Adrenal gland (tissue), 12 donors: ENCODE data around the gene IL11. TPM values are rescaled to one million over a fixed set of nuclear protein-coding genes. Genes with fewer than 3 reads are reported as not detected.
"Not testable (repeated sequence)": the region's sequence is repeated elsewhere in the genome, so short reads cannot be mapped to it uniquely, and the experiment has no call there.

Experiments
- DNase-seq, 7 donors: peaks; one replicate each; pipeline ENCODE4 v3.0.0-alpha.2; 2019 to 2020
- H3K27ac ChIP-seq, 5 donors: fragments of 200-600 bp; sonication (generic) in 4 of 5; 1 replicate in 3 of 5; 2 replicates in 2 of 5; pipeline versions ENCODE4 v1.5.1 to v1.8.0; 2016 to 2020; ENCODE audit warnings: mild to moderate bottlenecking in 1 of 5
- H3K27me3 ChIP-seq: fragments of 200-600 bp; 2 replicates; pipeline ENCODE4 v1.8.0; 2021
- H3K36me3 ChIP-seq, 2 donors: fragments of 200-600 bp; replicated peaks in 1 of 2; 1 replicate in 1 of 2; 2 replicates in 1 of 2; pipeline versions ENCODE4 v1.5.1 to v1.8.0; 2018 to 2022
- H3K4me1 ChIP-seq, 2 donors: fragments of 200-600 bp; replicated peaks in 1 of 2; 1 replicate in 1 of 2; 2 replicates in 1 of 2; pipeline versions ENCODE4 v1.5.1 to v1.8.0; 2018 to 2021
- H3K4me3 ChIP-seq, 4 donors: fragments of 200-600 bp; sonication (generic) in 3 of 4; one replicate each; pipeline ENCODE4 v1.5.1; 2016 to 2018
- H3K9me3 ChIP-seq, 3 donors: fragments of 200-600 bp; sonication (generic) in 1 of 3; replicated peaks in 1 of 3; 1 replicate in 2 of 3; 2 replicates in 1 of 3; pipeline versions ENCODE4 v1.5.1 to v1.8.0; 2016 to 2021
- POLR2A ChIP-seq, 2 donors: fragments of 450-650 bp; IDR thresholded peaks; one replicate each; pipeline ENCODE4 v1.6.1; 2017; ENCODE audit warnings: antibody characterized with exemption in 2 of 2, mild to moderate bottlenecking in 2 of 2, moderate library complexity in 1 of 2
- WGBS, 4 donors: extraction: QIAGEN DNeasy Blood & Tissue Kit in 2 of 4; methylation state at CpG; one replicate each; pipeline versions ENCODE4 v1.1.5 to v1.1.7; 2013 to 2017; 5-methylcytosine and 5-hydroxymethylcytosine counted together
- intact Hi-C, 2 donors: fragments of 100-400 bp; cut with DNase I; formaldehyde crosslinking; loops; one replicate each; pipeline versions ENCODE4 v1.14.1 to v1.15.0; 2022 to 2023
- polyA plus RNA-seq, 3 donors: library from polyadenylated mRNA; stranded (reverse); fragments of 200-250 nt in 2 of 3; fragments of 350-450 nt in 1 of 3; fragmentation: Illumina TruSeq in 1 of 3; extraction: RNeasy Lipid Tissue Mini Kit (QIAGEN cat#74804) in 1 of 3; gene quantifications; one replicate each; pipeline ENCODE4 v1.2.3, GENCODE V29; 2013 to 2014
- total RNA-seq, 9 donors: library from RNA; depleted of rRNA in 4 of 9; stranded (reverse); fragments of >200 nt in 4 of 9; fragments of 120-200 nt in 1 of 9; fragmentation: NEBNext Ultra II Directional in 1 of 9; extraction: Animal tissue kit (Norgen Biotek cat#: 25700) in 1 of 9; gene quantifications; one replicate each; pipeline versions ENCODE4 v1.1.0 to v1.2.4, GENCODE V29; 2013 to 2023
- TF ChIP-seq, protein P1 (sequence below), 6 experiments: fragments of 450-650 bp in 4 of 6; fragments of 200-600 bp in 2 of 6; sonication (generic) in 1 of 6; IDR thresholded peaks; 1 replicate in 5 of 6; 2 replicates in 1 of 6; pipeline versions ENCODE4 v1.5.1 to v1.8.0; 2016 to 2021; ENCODE audit warnings: antibody characterized with exemption in 6 of 6, mild to moderate bottlenecking in 2 of 6, moderate library complexity in 1 of 6
- donor health status: healthy with polysubstance abuse.
- donor health status: Bipolar disorder and iron deficiency.
- donor health status: DM: yes; HTN: yes; CAD: no.
- donor health status: DM: no; HTN: no; CAD: no.
- donor health status: DM: no; HTN: no; CAD: no.
- donor health status: DM: yes; HTN: yes; CAD: no.

The IL11 gene
- total and polyA plus RNA-seq, 12 donors, result 0.17 to 1.1 (median 0.26) TPM; not detected in 8

DNA sequence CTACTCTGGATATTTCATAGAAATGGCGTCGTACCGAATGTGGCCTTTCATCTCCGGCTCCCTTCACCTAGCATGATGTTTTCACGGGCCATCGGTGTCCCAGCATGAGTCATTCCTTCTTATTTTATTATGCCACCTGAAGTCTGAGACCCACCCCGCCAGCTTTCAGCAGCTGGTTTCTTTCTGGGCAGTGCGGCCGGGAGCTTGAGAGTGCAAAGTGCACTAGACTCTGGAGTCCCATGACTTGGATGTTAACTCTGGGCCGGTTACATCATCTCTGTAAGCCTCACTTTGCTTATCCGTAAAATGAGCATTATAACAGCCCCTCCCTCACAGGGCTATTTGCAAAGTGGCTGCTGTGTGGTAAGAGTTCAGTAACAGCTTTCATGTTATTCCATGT, 36.4 kb downstream of the IL11 start:
- peaks cover 3% of the 10 kb centered on the region for H3K27me3 ChIP-seq
- no peaks in the 10 kb centered on the region for H3K9me3 ChIP-seq
- intact Hi-C loops, result no loop called here
- H3K4me3 ChIP-seq, result no peak overlapping the region
- H3K27ac ChIP-seq, result no peak overlapping the region
- no peak for DNase-seq
- no peak for TF ChIP-seq POLR2A (IDR thresholded peaks at IDR 0.05)
- TF ChIP-seq, protein P1, sequence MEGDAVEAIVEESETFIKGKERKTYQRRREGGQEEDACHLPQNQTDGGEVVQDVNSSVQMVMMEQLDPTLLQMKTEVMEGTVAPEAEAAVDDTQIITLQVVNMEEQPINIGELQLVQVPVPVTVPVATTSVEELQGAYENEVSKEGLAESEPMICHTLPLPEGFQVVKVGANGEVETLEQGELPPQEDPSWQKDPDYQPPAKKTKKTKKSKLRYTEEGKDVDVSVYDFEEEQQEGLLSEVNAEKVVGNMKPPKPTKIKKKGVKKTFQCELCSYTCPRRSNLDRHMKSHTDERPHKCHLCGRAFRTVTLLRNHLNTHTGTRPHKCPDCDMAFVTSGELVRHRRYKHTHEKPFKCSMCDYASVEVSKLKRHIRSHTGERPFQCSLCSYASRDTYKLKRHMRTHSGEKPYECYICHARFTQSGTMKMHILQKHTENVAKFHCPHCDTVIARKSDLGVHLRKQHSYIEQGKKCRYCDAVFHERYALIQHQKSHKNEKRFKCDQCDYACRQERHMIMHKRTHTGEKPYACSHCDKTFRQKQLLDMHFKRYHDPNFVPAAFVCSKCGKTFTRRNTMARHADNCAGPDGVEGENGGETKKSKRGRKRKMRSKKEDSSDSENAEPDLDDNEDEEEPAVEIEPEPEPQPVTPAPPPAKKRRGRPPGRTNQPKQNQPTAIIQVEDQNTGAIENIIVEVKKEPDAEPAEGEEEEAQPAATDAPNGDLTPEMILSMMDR (IDR thresholded peaks at IDR 0.05), result no peak
- 78 to 83% (median 79%) methylated on average over 11 of the region's 11 CpGs for WGBS, 4 donors
- no peaks in the 10 kb centered on the region for H3K4me1 ChIP-seq
- H3K36me3 ChIP-seq, result no peaks in the 10 kb centered on the region

DNA sequence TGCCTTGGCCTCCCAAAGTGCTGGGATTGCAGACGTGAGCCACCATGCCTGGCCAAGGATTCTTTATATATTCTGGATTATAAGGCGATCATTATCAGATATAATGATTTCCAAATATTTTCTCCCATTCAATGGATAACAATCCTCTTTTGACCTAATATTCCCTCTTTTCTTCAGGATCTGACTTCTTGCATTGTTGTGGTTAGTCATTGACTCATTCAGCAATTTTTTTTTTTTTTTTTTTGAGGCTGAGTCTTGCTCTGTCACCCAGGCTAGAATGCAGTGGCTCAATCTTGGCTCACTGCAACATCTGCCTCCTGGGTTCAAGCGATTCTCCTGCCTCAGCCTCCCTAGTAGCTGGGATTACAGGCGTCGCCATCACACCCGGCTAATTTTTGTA, 40.5 kb downstream of the IL11 start:
- DNase-seq, H3K4me3 ChIP-seq, H3K27me3 ChIP-seq, H3K36me3 ChIP-seq, H3K9me3 ChIP-seq, intact Hi-C loops, H3K27ac ChIP-seq, H3K4me1 ChIP-seq: not testable (repeated sequence)
- 82 to 89% (median 85%) methylated on average over 6 of the region's 6 CpGs for WGBS, 4 donors

DNA sequence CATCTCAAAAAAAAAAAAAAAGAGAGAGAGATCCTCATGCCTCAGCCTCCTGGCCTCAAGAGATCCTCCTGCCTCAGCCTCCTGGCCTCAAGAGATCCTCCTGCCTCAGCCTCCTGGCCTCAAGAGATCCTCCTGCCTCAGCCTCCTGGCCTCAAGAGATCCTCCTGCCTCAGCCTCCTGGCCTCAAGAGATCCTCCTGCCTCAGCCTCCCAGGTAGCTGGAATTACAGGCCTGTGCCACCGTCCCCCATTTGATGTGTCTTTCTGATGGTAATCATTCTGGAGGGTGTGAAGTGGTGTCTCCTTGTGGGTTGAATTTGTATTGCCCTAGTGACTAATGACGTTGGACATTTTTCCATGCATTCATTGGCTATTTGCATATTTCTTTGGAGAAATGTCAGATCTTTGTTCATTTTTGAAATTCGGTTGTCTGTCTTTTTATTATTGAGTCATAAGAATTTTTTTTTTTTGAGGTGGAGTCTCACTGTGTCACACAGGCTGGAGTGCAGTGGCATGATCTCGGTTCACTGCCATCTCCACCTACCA, 41.4 kb downstream of the IL11 start:
- DNase-seq, H3K9me3 ChIP-seq, intact Hi-C loops, H3K36me3 ChIP-seq, H3K27me3 ChIP-seq, H3K4me1 ChIP-seq, H3K27ac ChIP-seq, H3K4me3 ChIP-seq: not testable (repeated sequence)
- 62 to 82% (median 71%) methylated on average over 4 of the region's 4 CpGs for WGBS, 4 donors

DNA sequence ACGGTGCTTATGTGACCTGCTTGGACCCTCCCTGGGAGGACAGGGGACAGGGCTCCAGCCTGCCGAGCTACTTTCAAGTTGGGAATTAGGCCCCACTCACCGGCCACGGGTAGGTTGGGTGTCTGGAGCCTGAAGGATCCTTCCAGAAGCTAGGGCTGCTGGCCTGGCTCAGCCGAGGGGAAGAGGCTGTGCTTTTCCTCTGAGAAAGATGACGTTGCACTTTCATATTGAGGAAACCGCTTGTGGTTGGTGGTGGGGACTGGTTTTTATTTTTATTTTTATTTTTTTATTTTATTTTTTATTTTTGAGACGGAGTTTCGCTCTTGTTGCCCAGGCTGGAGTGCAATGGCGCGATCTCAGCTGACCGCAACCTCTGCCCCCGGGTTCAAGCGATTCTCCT, 45.1 kb downstream of the IL11 start, which contains the start of gene TMEM150B:
Gene TMEM150B, minus strand, starts transcription at position 170 of the 400 bp plus-strand sequence. CDS start 4,305 bp downstream, outside the sequence.
- DNase-seq, result no peak
- TF ChIP-seq, protein P1 (IDR thresholded peaks at IDR 0.05), result no peak
- no peak for TF ChIP-seq POLR2A (IDR thresholded peaks at IDR 0.05)
- no peaks in the 10 kb centered on the region for H3K36me3 ChIP-seq
- H3K9me3 ChIP-seq, result no peaks in the 10 kb centered on the region
- WGBS, 4 donors, result 69 to 84% (median 74%) methylated on average over 10 to 14 of the region's 14 CpGs
- no peaks in the 10 kb centered on the region for H3K27me3 ChIP-seq
- peak within 1 kb of the TSS; percentile 22 to 77 (median 60) for H3K27ac ChIP-seq
- intact Hi-C loops, result no loop called here
- H3K4me1 ChIP-seq, result peaks cover 0 to 4% of the 10 kb centered on the region in 2 donors
- no peak within 1 kb of the TSS for H3K4me3 ChIP-seq

DNA sequence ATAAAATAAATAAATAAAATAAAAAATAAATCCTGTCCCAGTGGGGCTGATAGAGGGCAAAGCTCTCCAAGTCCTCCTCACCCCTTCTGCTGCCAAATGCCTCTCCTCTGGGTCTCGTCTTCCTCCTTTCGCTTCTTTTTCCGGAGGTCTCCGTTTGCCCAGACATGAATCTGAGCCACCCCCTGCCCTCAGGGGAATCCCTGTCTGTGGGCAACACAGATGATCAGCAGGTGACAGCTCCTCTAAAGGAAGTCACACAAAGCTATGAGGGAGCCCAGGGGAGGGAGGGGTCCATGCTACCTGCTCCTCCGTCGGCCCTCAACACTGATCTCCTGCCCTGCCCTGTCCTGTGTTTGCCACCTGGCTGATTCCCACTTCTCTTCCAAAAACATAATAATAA, 45.6 kb downstream of the IL11 start:
- H3K4me3 ChIP-seq, result no peak overlapping the region
- no peaks in the 10 kb centered on the region for H3K36me3 ChIP-seq
- no peak for DNase-seq
- peaks cover 0 to 4% of the 10 kb centered on the region in 2 donors for H3K4me1 ChIP-seq
- no peaks in the 10 kb centered on the region for H3K27me3 ChIP-seq
- WGBS, 4 donors, result 72 to 89% (median 77%) methylated on average over 6 of the region's 6 CpGs
- H3K27ac ChIP-seq, result peak overlapping the region in 4 of 5 donors; percentile 22 to 77 (median 44)
- intact Hi-C loops, result no loop called here
- no peaks in the 10 kb centered on the region for H3K9me3 ChIP-seq
- no peak for TF ChIP-seq POLR2A (IDR thresholded peaks at IDR 0.05)
- TF ChIP-seq, protein P1 (IDR thresholded peaks at IDR 0.05), result no peak
